K562 (cell line): Measurements from ENCODE around the gene CDC37. TPM values are rescaled to one million over a fixed set of nuclear protein-coding genes. Genes with fewer than 3 reads are reported as not detected.

Source experiments
- ATAC-seq: fragments of 200-7000 bp; cut with Tn5 transposase; 3 replicates; pipeline ENCODE4 v1.9.1; 2020; ENCODE audit warnings: moderate library complexity
- BruUV-seq: library from RNA; stranded (reverse); fragments of 400-500 nt; replicated peaks from 2 replicates; lab custom pipeline; 2021; lab: Mats Ljungman, UMichigan
- CTCF ChIA-PET: fragments of 300-600 bp; formaldehyde crosslinking; extraction: SDS; loops from one replicate; lab custom pipeline; 2021; ENCODE audit warnings: low intra/inter-chr PET ratio; lab: Yijun Ruan, JAX
- POLR2A ChIA-PET: fragments of 300-600, 350-650 bp; sonication (Branson Sonifier 250); formaldehyde crosslinking; extraction: SDS; loops from one replicate; lab custom pipeline; 2021; ENCODE audit warnings: antibody characterized with exemption, inconsistent platforms; lab: Yijun Ruan, JAX
- DNase-seq, 4 experiments: peaks; one replicate each; pipeline versions ENCODE4 v3.0.0 to v3.0.0-alpha.2; 2011 to 2018; ENCODE audit warnings: low spot score in 3 of 4, mixed read lengths in 3 of 4; ENCODE audit errors: extremely low read depth in 1 of 4
- FAIRE-seq: peaks from 2 replicates; lab custom pipeline; 2011; peaks lifted over from hg19 to GRCh38; lab: Jason Lieb, UNC
- H2AFZ ChIP-seq: 2 replicates; pipeline ENCODE4 v1.6.0; 2011; ENCODE audit warnings: low read depth, low read length, control low read depth, inconsistent platforms
- H3K27ac ChIP-seq: fragments of 200-600 bp; 3 replicates; pipeline ENCODE4 v1.8.0; 2011; ENCODE audit warnings: low read depth, mild to moderate bottlenecking, control low read depth, inconsistent platforms, low read length, moderate library complexity, mixed read lengths; ENCODE audit errors: extremely low read depth
- H3K27me3 ChIP-seq, 2 experiments: fragments of 300-600 bp in 1 of 2; 2 replicates in 1 of 2; 3 replicates in 1 of 2; pipeline versions ENCODE4 v1.6.0 to v1.8.0; 2011; ENCODE audit warnings: inconsistent platforms in 2 of 2, low read length in 2 of 2, mild to moderate bottlenecking in 1 of 2, mixed read lengths in 1 of 2, moderate library complexity in 1 of 2; ENCODE audit not compliant: control insufficient read depth in 2 of 2, insufficient read depth in 2 of 2
- H3K36me3 ChIP-seq: fragments of 300-600 bp; 3 replicates; pipeline ENCODE4 v1.8.0; 2011; ENCODE audit warnings: mild to moderate bottlenecking, low read length, inconsistent platforms; ENCODE audit not compliant: control insufficient read depth, insufficient read depth
- H3K4me1 ChIP-seq, 2 experiments: fragments of 200-600 bp in 1 of 2; replicated peaks in 1 of 2; 2 replicates in 1 of 2; 3 replicates in 1 of 2; pipeline versions ENCODE4 v1.5.1 to v1.8.0; 2011; ENCODE audit warnings: inconsistent platforms in 2 of 2, low read length in 2 of 2, mild to moderate bottlenecking in 1 of 2, mixed read lengths in 1 of 2, moderate library complexity in 1 of 2; ENCODE audit not compliant: control insufficient read depth in 2 of 2, insufficient read depth in 2 of 2
- H3K4me2 ChIP-seq: 2 replicates; pipeline ENCODE4 v1.6.1; 2011; ENCODE audit warnings: low read length, control low read depth, inconsistent platforms, mixed read lengths; ENCODE audit not compliant: insufficient read depth
- H3K4me3 ChIP-seq: fragments of 200-600 bp; sonication (generic), shearing (Covaris generic); 2 replicates; pipeline ENCODE4 v1.5.1; 2016; ENCODE audit warnings: control low read depth, inconsistent platforms
- H3K79me2 ChIP-seq: fragments of 200-600 bp; 3 replicates; pipeline ENCODE4 v1.8.0; 2011; ENCODE audit warnings: low read length, inconsistent platforms; ENCODE audit not compliant: control insufficient read depth, insufficient read depth
- H3K9ac ChIP-seq, 2 experiments: 2 replicates each; pipeline versions ENCODE4 v1.6.0 to v1.6.1; 2011; ENCODE audit warnings: low read depth in 2 of 2, low read length in 2 of 2, control low read depth in 1 of 2, inconsistent platforms in 1 of 2, mild to moderate bottlenecking in 1 of 2, mixed read lengths in 1 of 2; ENCODE audit not compliant: insufficient read depth in 1 of 2
- H3K9me1 ChIP-seq: one replicate; pipeline ENCODE4 v1.6.0; 2011; ENCODE audit warnings: inconsistent platforms, mild to moderate bottlenecking, low read length, moderate library complexity; ENCODE audit not compliant: control insufficient read depth, insufficient read depth
- H3K9me3 ChIP-seq: replicated peaks from 2 replicates; pipeline ENCODE4 v1.5.1; 2011; ENCODE audit warnings: low read depth, low read length, inconsistent platforms; ENCODE audit not compliant: control insufficient read depth, insufficient read depth
- H4K20me1 ChIP-seq: replicated peaks from 2 replicates; pipeline ENCODE4 v1.6.1; 2011; ENCODE audit warnings: low read length, inconsistent platforms, mixed read lengths; ENCODE audit not compliant: control insufficient read depth, insufficient read depth
- BACH1 ChIP-seq: fragments of 200-800 bp; sonication (Bioruptor generic); IDR thresholded peaks from 2 replicates; pipeline ENCODE4 v1.6.1; 2016; ENCODE audit warnings: missing genetic modification characterization, missing compliant biosample characterization
- CTCF ChIP-seq, 3 experiments: IDR thresholded peaks in 2 of 3; conservative IDR thresholded peaks in 1 of 3; 2 replicates each; pipeline ENCODE4 v1.5.1; 2011 to 2012; ENCODE audit warnings: low read length in 3 of 3, mild to moderate bottlenecking in 3 of 3, control low read depth in 2 of 3, improper control_type of control experiment in 1 of 3, inconsistent platforms in 1 of 3, low read depth in 1 of 3, mixed read lengths in 1 of 3, moderate library complexity in 1 of 3; ENCODE audit not compliant: insufficient read depth in 2 of 3
- NKRF ChIP-seq: fragments of 450-650 bp; IDR thresholded peaks from 2 replicates; pipeline ENCODE4 v1.6.1; 2016; ENCODE audit warnings: borderline replicate concordance
- RBFOX2 ChIP-seq: fragments of 200-400 bp; formaldehyde crosslinking; IDR thresholded peaks from 2 replicates; pipeline ENCODE4 v1.6.1; 2017; ENCODE audit warnings: low read depth, mild to moderate bottlenecking, low read length, moderate library complexity
- SIN3B ChIP-seq: fragments of 450-650 bp; IDR thresholded peaks from 2 replicates; pipeline ENCODE4 v1.6.1; 2017; ENCODE audit warnings: low read depth, mild to moderate bottlenecking, moderate library complexity
- TEAD1 ChIP-seq, 2 experiments: fragments of 450-650 bp in 1 of 2; sonication (generic) in 1 of 2; formaldehyde crosslinking; IDR thresholded peaks; 2 replicates each; pipeline versions ENCODE4 v1.4.0 to v1.8.0; 2020 to 2022; ENCODE audit warnings: mild to moderate bottlenecking in 2 of 2, missing genetic modification reagents in 1 of 2
- ZBTB26 ChIP-seq: fragments of 450-650 bp; formaldehyde crosslinking; IDR thresholded peaks from 2 replicates; pipeline ENCODE4 v1.4.0; 2022; ENCODE audit warnings: missing genetic modification characterization
- ZBTB33 ChIP-seq: sonication (generic); formaldehyde crosslinking; IDR thresholded peaks from 2 replicates; pipeline ENCODE4 v1.8.1; 2023; ENCODE audit warnings: mild to moderate bottlenecking, missing genetic modification reagents
- ZNF274 ChIP-seq: IDR thresholded peaks from 2 replicates; pipeline ENCODE4 v1.6.1; 2011; ENCODE audit warnings: low read depth, mild to moderate bottlenecking, low read length, moderate library complexity, borderline replicate concordance
- ZNF639 ChIP-seq, 2 experiments: fragments of 200-800 bp in 1 of 2; sonication (Bioruptor generic) in 1 of 2; sonication (generic) in 1 of 2; formaldehyde crosslinking in 1 of 2; IDR thresholded peaks in 1 of 2; conservative IDR thresholded peaks in 1 of 2; 2 replicates each; pipeline versions ENCODE4 v1.5.0 to v1.6.1; 2016 to 2020; ENCODE audit warnings: missing compliant biosample characterization in 1 of 2, missing genetic modification characterization in 1 of 2, missing genetic modification reagents in 1 of 2
- WGBS: fragments of 100-300 bp; shearing (Covaris generic); methylation state at CpG from one replicate; pipeline ENCODE4 v1.1.6; 2016; ENCODE audit warnings: low coverage, mixed read lengths; ENCODE audit not compliant: insufficient coverage; ENCODE audit errors: missing lambda C conversion rate; 5-methylcytosine and 5-hydroxymethylcytosine counted together
- in situ Hi-C: fragments of 300-500 bp; cut with MboI; formaldehyde crosslinking; loops from 4 replicates; pipeline ENCODE4 v1.15.0; 2018; ENCODE audit warnings: inconsistent platforms, mixed read lengths
- intact Hi-C: fragments of 100-400 bp; cut with micrococcal nuclease; formaldehyde crosslinking; loops from 2 replicates; pipeline ENCODE4 v1.14.2; 2022
- polyA plus RNA-seq, 8 experiments: library from polyadenylated mRNA; depleted of rRNA in 4 of 8; stranded (reverse) in 5 of 8; unstranded in 3 of 8; fragments of >200 nt; fragmentation: Nextera tagmentation in 2 of 8; fragmentation: Illumina TruSeq in 1 of 8; extraction: Ambion mirVana in 2 of 8; extraction: Trizol in 1 of 8; gene quantifications; 2 replicates each; pipeline versions ENCODE4 v1.2.1 to v1.2.3, GENCODE V29; 2011 to 2014; ENCODE audit warnings: inconsistent platforms in 1 of 8, missing spikeins in 1 of 8
- total RNA-seq, 7 experiments: library from RNA; depleted of rRNA in 6 of 7; stranded (reverse); fragments of >200 nt in 6 of 7; fragmentation: Illumina TruSeq in 2 of 7; extraction: Trizol in 2 of 7; gene quantifications; 2 replicates each; pipeline versions ENCODE4 v1.2.1 to v1.2.3, GENCODE V29; 2011 to 2021; ENCODE audit warnings: low replicate concordance in 1 of 7

Gene CDC37
- total and polyA plus RNA-seq, 9 of the 15 experiments (the other 6 are each of a cell fraction or from before 2014, with no cell fraction given) = 6.6 to 538 (median 227) TPM

- Histone ChIP-seq H3K27me3 (no peaks in the 10 kb centered on the region), H2AFZ (no peak overlapping the region), H3K4me2 (no peak overlapping the region), H3K9me3 (no peaks in the 10 kb centered on the region), H3K27ac (no peak overlapping the region), H3K36me3 (peaks cover 63% of the 10 kb centered on the region; the same call in 2 of the 3 replicates), H3K9me1 (no peaks in the 10 kb centered on the region), H3K9ac (peak overlapping the region in 1 of 2 experiments; percentile 35; a peak in 1 of 4 replicates), H3K79me2 (no peaks in the 10 kb centered on the region), H3K4me1 (peaks cover 0 to 26% of the 10 kb centered on the region in 2 experiments; a peak in 2 of 5 replicates), H4K20me1 (no peaks in the 10 kb centered on the region), H3K4me3 (no peak overlapping the region)
- intact Hi-C loops = no loop called here
- DNase-seq (peak; percentile 38 to 73 (median 46)), FAIRE-seq (no peak), ATAC-seq (peak; percentile 70; the same call in 2 of the 3 replicates)
- no TSS peak for BruUV-seq
- 96% methylated on average over 38 of the region's 63 CpGs for WGBS
- POLR2A ChIA-PET = no interaction called here
- CTCF ChIA-PET = no interaction called here
- in situ Hi-C loops = no loop called here
- no peak for TF ChIP-seq BACH1 (tag)
- TF ChIP-seq SIN3B = no peak
- TF ChIP-seq CTCF (IDR thresholded peaks at IDR 0.05 in 2 of 3, conservative IDR thresholded peaks at IDR 0.05 in 1 of 3; ENCODE audit: insufficient read depth in 2 of 3, low read depth in 1 of 3, low read length in 3 of 3) = no peak
- peak; percentile 96 for TF ChIP-seq ZBTB33
- TF ChIP-seq TEAD1 (CRISPR knock-in tag; IDR thresholded peaks at IDR 0.05) = no peak
- TF ChIP-seq RBFOX2 = peak; percentile 19
- no peak for TF ChIP-seq ZNF274
- TF ChIP-seq ZNF639 (CRISPR knock-in tag; conservative IDR thresholded peaks at IDR 0.05 in 1 of 2, IDR thresholded peaks at IDR 0.05 in 1 of 2) = no peak
- TF ChIP-seq NKRF = no peak
- no peak for TF ChIP-seq ZBTB26 (CRISPR knock-in tag)
Measured at GRCh38 chr19:10352764-10353671, 50.3 kb downstream of the CDC37 start.
